GM12801 (cell line): Measurements from ENCODE around the gene ATP7B.

Experiments
- TF ChIP-seq, protein P1 (sequence below): IDR thresholded peaks from one replicate; pipeline ENCODE4 v1.5.1; 2011; ENCODE audit warnings: control low read depth; ENCODE audit not compliant: insufficient read length; ENCODE audit errors: extremely low read depth

The ATP7B gene

GRCh38 chr13:51998723-51999509 is 12.3 kb downstream of the ATP7B start:
- TF ChIP-seq, protein P1, sequence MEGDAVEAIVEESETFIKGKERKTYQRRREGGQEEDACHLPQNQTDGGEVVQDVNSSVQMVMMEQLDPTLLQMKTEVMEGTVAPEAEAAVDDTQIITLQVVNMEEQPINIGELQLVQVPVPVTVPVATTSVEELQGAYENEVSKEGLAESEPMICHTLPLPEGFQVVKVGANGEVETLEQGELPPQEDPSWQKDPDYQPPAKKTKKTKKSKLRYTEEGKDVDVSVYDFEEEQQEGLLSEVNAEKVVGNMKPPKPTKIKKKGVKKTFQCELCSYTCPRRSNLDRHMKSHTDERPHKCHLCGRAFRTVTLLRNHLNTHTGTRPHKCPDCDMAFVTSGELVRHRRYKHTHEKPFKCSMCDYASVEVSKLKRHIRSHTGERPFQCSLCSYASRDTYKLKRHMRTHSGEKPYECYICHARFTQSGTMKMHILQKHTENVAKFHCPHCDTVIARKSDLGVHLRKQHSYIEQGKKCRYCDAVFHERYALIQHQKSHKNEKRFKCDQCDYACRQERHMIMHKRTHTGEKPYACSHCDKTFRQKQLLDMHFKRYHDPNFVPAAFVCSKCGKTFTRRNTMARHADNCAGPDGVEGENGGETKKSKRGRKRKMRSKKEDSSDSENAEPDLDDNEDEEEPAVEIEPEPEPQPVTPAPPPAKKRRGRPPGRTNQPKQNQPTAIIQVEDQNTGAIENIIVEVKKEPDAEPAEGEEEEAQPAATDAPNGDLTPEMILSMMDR: no peak

DNA sequence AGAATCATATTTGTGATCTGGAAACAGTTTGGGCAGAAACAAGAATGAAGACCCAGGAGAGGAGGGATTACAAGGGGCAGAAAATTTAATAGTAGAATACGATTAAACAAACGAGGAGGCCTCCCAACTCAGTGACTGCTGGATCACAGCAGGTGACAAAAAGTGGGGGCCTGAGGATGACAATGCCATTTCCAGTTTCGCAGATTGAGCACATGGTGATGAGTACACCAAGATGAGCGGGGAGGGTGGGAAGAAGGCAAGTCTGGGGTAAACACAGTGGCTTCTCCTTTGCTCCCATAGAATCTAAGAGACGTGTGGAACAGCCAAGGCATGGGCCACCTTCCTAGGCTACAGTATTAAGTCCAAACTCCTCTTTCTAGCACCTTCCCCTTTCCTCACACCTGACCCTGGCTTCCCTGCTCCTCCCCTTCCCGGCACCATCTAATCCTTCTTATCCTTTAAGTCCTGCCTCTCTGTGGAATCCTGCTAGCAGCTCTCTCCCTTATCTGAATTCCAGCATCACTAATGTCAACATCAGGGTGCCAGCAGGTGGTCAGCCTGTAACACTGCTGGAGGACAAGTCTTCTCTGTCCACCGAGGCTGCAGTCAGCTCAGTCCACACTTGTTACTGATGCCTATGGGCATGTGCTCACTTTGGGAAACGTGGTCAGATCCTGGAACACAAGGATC is 13.5 kb downstream of the ATP7B start:
- TF ChIP-seq, protein P1: no peak

DNA sequence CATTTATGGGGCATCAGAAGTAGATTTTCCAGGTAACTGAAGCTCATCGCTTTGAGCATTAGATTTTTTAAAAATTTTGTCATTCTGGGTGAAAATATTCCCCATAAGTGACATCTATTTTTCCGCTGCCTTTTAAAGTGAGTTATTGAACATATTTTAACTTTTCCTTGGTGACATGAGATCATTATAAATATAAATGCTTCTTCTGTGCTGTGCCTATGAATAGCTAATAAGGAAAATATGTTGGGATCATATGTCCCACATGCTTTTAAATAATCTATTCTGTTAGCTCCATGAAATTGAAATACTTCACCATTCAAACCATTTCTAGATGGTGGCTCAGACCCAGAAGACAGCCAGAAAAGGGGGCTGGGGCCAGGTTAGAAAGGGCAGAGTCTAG is 14.1 kb downstream of the ATP7B start:
- TF ChIP-seq, protein P1: no peak

DNA sequence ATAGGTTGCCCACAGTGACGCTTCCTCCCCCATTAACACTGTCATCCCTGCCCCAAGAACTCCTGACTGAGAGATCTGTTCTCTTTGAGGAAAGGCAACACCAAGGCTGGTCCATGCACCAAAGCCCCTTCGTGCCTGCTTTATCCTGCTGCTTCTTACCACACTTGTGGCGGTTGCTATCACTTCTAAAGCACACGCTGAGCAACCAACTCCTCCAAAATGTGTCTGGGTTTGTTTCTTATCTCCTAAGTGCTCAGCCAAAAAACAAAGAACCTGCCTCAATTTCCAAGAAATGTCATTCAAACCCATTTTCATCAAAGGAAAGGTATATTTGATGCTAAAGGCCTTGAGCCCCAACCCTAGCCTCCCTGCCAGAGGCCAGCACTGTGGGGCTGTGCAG is 14.6 kb downstream of the ATP7B start:
- TF ChIP-seq, protein P1: no peak

DNA sequence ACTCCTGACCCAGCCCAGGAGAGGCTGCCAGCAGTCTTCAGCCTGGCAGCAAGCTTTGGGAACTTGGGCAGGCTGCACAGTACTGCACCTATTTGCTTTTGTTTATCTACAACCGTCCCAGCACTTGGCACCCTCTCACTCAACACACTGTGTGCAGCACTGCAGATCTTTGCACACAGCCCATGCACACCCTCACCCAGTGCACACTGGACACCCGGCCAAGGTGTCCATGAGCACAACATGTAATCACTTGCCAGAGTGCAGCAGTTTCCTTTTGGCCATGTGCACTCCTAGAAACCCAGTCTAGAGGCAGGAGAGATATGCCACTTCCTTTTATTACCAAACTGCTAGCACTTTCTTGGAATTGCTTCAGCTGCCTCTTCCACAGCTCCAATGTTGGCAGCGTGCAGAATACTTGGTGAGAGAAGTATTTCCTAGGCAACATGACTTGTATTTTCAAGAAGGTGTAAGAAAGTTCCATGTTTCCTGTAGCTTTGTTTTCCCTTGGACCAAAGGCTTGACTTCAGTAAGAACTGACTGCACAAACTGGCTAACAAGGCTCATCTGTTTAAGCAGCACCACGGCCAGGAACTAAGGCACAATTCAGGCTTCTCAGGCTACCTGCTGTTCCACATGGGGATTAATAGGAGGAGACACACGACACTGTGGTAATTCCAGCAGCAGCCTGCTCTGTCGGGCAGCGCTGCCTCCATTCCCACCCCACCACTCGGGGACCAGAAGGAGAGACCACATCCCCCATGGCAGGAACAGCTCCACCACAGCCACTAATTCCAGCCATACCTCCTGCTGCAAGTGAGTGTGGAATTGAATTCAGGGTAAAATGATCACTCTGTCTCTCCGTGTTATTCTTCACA is 15.3 kb downstream of the ATP7B start:
- TF ChIP-seq, protein P1: no peak

GRCh38 chr13:51993713-51994112 is 17.5 kb downstream of the ATP7B start:
- TF ChIP-seq, protein P1: no peak
